Breast epithelium (tissue), 3 donors: Measurements from ENCODE around the gene PDCD1.

ENCODE experiments used
- CTCF ChIP-seq, 3 donors: fragments of 450-650 bp; IDR thresholded peaks; one replicate each; pipeline ENCODE4 v1.5.1; 2016 to 2017; ENCODE audit warnings: antibody characterized with exemption in 3 of 3, mild to moderate bottlenecking in 3 of 3, moderate library complexity in 3 of 3
- POLR2AphosphoS5 ChIP-seq, 3 donors: sonication (generic); formaldehyde crosslinking; IDR thresholded peaks; one replicate each; pipeline ENCODE4 v1.6.1; 2017; ENCODE audit warnings: antibody characterized with exemption in 3 of 3

GRCh38 chr2:241835611-241836010 is 23.1 kb downstream of the PDCD1 start:
- TF ChIP-seq CTCF (IDR thresholded peaks at IDR 0.05) (no peak), POLR2AphosphoS5 (IDR thresholded peaks at IDR 0.05) (no peak)
